ENCODE data around the gene FPR3. TPM values are rescaled to one million over a fixed set of nuclear protein-coding genes. Genes with fewer than 3 reads are reported as not detected.

Gene FPR3
- total and polyA plus RNA-seq, 9 of the 15 experiments (the other 6 are each of a cell fraction or from before 2014, with no cell fraction given), result 0.08 to 0.51 (median 0.22) TPM; not detected in 1

DNA sequence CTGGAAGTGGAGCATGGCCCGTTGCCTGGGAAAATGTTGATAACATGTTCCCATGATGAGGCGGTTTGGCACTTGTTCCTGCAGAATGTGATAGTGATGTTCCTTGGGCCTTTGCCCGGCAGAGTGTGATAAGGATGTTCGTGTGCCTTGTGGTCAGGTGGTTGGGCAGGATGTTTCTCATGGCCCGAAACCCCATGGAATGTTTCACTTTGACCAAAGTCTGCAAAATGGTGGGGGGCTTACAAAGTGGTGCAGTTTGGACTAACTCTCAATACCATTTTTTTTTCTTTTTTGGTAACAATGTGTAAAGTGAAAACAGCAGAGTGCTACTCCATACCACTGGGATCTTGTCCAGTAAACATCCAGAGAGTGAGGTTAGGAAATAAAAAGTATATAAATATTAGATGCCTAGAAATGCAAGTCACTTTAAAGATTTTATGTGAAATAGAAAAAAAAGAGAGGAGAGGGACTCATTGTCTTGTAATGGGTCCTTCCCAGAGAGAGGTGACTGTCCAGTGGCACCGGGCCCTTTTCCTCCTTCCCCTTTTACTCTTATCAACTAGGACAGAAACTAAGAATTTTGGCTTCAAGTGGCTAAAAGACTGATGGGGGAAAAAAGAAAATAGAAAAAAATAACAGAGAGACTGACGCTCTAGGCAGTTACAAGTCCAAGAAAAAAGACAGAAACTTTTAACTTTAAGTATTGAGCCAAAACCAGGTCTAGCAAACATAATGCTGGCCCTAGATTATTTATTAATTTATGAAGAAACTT is 5.7 kb downstream of the FPR3 start (continued):
- TF ChIP-seq ZNF121 (CRISPR knock-in tag; conservative IDR thresholded peaks at IDR 0.05), result no peak
- TF ChIP-seq SUPT5H (IDR thresholded peaks at IDR 0.05), result no peak
- no peak for TF ChIP-seq ZNF717 (CRISPR knock-in tag; IDR thresholded peaks at IDR 0.05)
- peak; percentile 91 for TF ChIP-seq STAT5A (IDR thresholded peaks at IDR 0.05; ENCODE audit: borderline replicate concordance, low read length)
- no peak for TF ChIP-seq SREBF1 (IDR thresholded peaks at IDR 0.05; ENCODE audit: borderline replicate concordance, low read depth, low read length)
- TF ChIP-seq ELF4 (CRISPR knock-in tag; IDR thresholded peaks at IDR 0.05), result peak; percentile 97
- TF ChIP-seq ATF6 (CRISPR knock-in tag; IDR thresholded peaks at IDR 0.05), result no peak
- peak; percentile 54; the same call in 1 of the 2 replicates for TF ChIP-seq ZBTB2 (IDR thresholded peaks at IDR 0.05)
- TF ChIP-seq HBP1 (CRISPR knock-in tag; IDR thresholded peaks at IDR 0.05), result peak; percentile 82; the same call in 1 of the 2 replicates
- TF ChIP-seq ARID1B (IDR thresholded peaks at IDR 0.05), result peak; percentile 98
- 0 out of 2 replicates have a peak, but pooled peaks have one; percentile 4 for TF ChIP-seq IFI16 (CRISPR knock-in tag; IDR thresholded peaks at IDR 0.05)
- no peak for TF ChIP-seq ZNF124 (CRISPR knock-in tag; IDR thresholded peaks at IDR 0.05)
- peak; percentile 59; the same call in 1 of the 2 replicates for TF ChIP-seq HLTF (IDR thresholded peaks at IDR 0.05)
- peak; percentile 32 for TF ChIP-seq MXD1 (CRISPR knock-in tag; IDR thresholded peaks at IDR 0.05; ENCODE audit: borderline replicate concordance, poor library complexity, severe bottlenecking)
- TF ChIP-seq BRD9 (IDR thresholded peaks at IDR 0.05; ENCODE audit: low read depth, partially characterized antibody), result peak; percentile 37
- peak; percentile 95 for TF ChIP-seq CTBP1 (IDR thresholded peaks at IDR 0.05; ENCODE audit: borderline replicate concordance)
- no peak; the same call in 1 of the 2 replicates for TF ChIP-seq TCFL5 (CRISPR knock-in tag; conservative IDR thresholded peaks at IDR 0.05)
- peak; percentile 54; the same call in 1 of the 2 replicates for TF ChIP-seq OTX1 (CRISPR knock-in tag; IDR thresholded peaks at IDR 0.05)
- peak; percentile 99 for TF ChIP-seq CBFA2T3 (IDR thresholded peaks at IDR 0.05)
- peak; percentile 96 for TF ChIP-seq KLF16 (IDR thresholded peaks at IDR 0.05)
- TF ChIP-seq ZC3H11A (IDR thresholded peaks at IDR 0.05; ENCODE audit: low read depth, low read length), result no peak
- TF ChIP-seq LCOR (CRISPR knock-in tag; IDR thresholded peaks at IDR 0.05), result peak; percentile 69; the same call in 1 of the 2 replicates
- TF ChIP-seq TAF9B (IDR thresholded peaks at IDR 0.05; ENCODE audit: partially characterized antibody), result peak; percentile 64
- TF ChIP-seq ZFP30 (CRISPR knock-in tag; IDR thresholded peaks at IDR 0.05; ENCODE audit: borderline replicate concordance), result no peak
- TF ChIP-seq EP400 (IDR thresholded peaks at IDR 0.05), result peak; percentile 68
- TF ChIP-seq CREM (IDR thresholded peaks at IDR 0.05; ENCODE audit: low read depth), result peak; percentile 84
- no peak for TF ChIP-seq KLF1 (tag; IDR thresholded peaks at IDR 0.05)
